ENCODE measurements around the gene RBM17. TPM values are rescaled to one million over a fixed set of nuclear protein-coding genes. Genes with fewer than 3 reads are reported as not detected.
A peak's percentile ranks its signal among the peaks of the same experiment; 100 is the strongest.

RBM17 gene
- total and polyA plus RNA-seq, 10 of the 15 experiments (the other 5 are each of a cell fraction or from before 2014, with no cell fraction given): 28.4 to 181 (median 83.9) TPM

DNA sequence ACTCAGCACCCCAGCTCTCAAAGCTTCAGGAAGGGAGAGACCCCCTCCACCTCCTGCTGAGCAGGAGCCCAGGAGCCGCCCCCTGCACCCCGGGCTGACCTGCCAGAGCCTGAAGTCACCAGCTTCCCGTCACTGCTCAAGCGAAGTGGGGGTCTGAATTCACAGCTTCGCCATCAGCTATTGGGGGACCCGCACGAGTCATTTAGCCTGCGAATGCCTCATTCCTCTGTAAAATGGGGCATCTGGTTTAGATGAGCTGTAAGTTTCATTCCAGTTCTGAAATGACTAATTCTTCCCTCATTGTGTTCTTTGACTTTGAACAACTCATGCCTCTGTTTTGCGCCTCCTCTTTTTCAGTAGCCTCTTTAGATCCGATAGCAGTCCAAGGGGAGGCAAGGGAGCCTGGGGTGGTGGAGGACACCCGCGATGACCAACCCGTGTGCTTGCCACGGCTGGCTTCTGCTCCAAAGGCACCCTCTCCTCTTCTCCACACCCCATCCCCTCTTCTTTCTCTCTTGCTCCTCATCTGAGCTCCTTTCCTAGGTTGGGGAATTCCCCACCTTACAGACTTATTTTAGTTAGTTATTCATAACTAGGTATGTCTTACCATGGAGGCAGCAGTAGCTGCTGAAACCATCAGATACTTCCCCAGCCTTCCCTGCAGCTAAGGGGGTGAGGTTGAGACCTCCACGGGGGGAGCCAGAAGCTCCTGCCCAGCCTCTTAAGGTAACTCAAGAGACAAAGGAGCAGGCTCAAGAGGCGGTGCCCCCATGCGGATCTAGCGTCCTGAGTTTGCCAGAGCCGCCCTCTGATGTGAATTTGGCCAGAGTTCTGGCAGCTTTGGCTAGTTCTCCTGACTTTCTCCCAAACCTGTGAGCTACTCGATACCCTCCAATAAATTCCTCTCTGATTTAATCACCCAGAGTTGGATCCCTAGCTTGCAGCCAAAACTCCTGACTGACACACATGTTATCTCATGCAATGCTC is 47.7 kb downstream of the RBM17 start (continued):
- TF ChIP-seq NR2C1 (IDR thresholded peaks at IDR 0.05) (no peak), SMAD1 (IDR thresholded peaks at IDR 0.05; ENCODE audit: low read depth, partially characterized antibody) (no peak), MXI1 (IDR thresholded peaks at IDR 0.05; ENCODE audit: low read depth, low read length) (no peak), STAT3 (IDR thresholded peaks at IDR 0.05; ENCODE audit: low read depth, low read length) (no peak), ZNF217 (IDR thresholded peaks at IDR 0.05) (no peak), ZNF24 (IDR thresholded peaks at IDR 0.05) (no peak), RUNX3 (IDR thresholded peaks at IDR 0.05; ENCODE audit: low read length) (peak; percentile 77), NFXL1 (IDR thresholded peaks at IDR 0.05; ENCODE audit: borderline replicate concordance) (no peak), SP1 (IDR thresholded peaks at IDR 0.05; ENCODE audit: low read depth, low read length) (no peak), RFX5 (IDR thresholded peaks at IDR 0.05; ENCODE audit: low read depth, low read length) (no peak), NFYA (IDR thresholded peaks at IDR 0.05; ENCODE audit: borderline replicate concordance, low read depth, low read length) (no peak), ZNF622 (IDR thresholded peaks at IDR 0.05) (no peak), CBFB (IDR thresholded peaks at IDR 0.05; ENCODE audit: low read depth) (no peak), PAX5 (IDR thresholded peaks at IDR 0.05; ENCODE audit: borderline replicate concordance, low read depth, low read length) (peak; percentile 8; the same call in 1 of the 2 replicates), FOXM1 (IDR thresholded peaks at IDR 0.05; ENCODE audit: low read depth, low read length) (peak; percentile 72; the same call in 1 of the 2 replicates), PML (IDR thresholded peaks at IDR 0.05; ENCODE audit: low read length) (no peak), EED (IDR thresholded peaks at IDR 0.05; ENCODE audit: low read depth) (peak; percentile 92), POLR2AphosphoS5 (IDR thresholded peaks at IDR 0.05; ENCODE audit: low read length) (no peak), EGR1 (IDR thresholded peaks at IDR 0.05; ENCODE audit: borderline replicate concordance in 1 of 2, low read depth in 2 of 2, low read length in 2 of 2) (no peak)
- TF ChIP-seq, protein P1, sequence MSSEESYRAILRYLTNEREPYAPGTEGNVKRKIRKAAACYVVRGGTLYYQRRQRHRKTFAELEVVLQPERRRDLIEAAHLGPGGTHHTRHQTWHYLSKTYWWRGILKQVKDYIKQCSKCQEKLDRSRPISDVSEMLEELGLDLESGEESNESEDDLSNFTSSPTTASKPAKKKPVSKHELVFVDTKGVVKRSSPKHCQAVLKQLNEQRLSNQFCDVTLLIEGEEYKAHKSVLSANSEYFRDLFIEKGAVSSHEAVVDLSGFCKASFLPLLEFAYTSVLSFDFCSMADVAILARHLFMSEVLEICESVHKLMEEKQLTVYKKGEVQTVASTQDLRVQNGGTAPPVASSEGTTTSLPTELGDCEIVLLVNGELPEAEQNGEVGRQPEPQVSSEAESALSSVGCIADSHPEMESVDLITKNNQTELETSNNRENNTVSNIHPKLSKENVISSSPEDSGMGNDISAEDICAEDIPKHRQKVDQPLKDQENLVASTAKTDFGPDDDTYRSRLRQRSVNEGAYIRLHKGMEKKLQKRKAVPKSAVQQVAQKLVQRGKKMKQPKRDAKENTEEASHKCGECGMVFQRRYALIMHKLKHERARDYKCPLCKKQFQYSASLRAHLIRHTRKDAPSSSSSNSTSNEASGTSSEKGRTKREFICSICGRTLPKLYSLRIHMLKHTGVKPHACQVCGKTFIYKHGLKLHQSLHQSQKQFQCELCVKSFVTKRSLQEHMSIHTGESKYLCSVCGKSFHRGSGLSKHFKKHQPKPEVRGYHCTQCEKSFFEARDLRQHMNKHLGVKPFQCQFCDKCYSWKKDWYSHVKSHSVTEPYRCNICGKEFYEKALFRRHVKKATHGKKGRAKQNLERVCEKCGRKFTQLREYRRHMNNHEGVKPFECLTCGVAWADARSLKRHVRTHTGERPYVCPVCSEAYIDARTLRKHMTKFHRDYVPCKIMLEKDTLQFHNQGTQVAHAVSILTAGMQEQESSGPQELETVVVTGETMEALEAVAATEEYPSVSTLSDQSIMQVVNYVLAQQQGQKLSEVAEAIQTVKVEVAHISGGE (CRISPR knock-in tag; IDR thresholded peaks at IDR 0.05): no peak
- TF ChIP-seq, protein P2, sequence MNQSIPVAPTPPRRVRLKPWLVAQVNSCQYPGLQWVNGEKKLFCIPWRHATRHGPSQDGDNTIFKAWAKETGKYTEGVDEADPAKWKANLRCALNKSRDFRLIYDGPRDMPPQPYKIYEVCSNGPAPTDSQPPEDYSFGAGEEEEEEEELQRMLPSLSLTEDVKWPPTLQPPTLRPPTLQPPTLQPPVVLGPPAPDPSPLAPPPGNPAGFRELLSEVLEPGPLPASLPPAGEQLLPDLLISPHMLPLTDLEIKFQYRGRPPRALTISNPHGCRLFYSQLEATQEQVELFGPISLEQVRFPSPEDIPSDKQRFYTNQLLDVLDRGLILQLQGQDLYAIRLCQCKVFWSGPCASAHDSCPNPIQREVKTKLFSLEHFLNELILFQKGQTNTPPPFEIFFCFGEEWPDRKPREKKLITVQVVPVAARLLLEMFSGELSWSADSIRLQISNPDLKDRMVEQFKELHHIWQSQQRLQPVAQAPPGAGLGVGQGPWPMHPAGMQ (IDR thresholded peaks at IDR 0.05; ENCODE audit: borderline replicate concordance): no peak
- TF ChIP-seq, protein P3, sequence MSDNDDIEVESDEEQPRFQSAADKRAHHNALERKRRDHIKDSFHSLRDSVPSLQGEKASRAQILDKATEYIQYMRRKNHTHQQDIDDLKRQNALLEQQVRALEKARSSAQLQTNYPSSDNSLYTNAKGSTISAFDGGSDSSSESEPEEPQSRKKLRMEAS (IDR thresholded peaks at IDR 0.05; ENCODE audit: low read depth, low read length): no peak
- TF ChIP-seq, protein P4, sequence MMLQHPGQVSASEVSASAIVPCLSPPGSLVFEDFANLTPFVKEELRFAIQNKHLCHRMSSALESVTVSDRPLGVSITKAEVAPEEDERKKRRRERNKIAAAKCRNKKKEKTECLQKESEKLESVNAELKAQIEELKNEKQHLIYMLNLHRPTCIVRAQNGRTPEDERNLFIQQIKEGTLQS (IDR thresholded peaks at IDR 0.05; ENCODE audit: borderline replicate concordance, extremely low read depth, low read depth, low read length): no peak
- TF ChIP-seq, protein P5, sequence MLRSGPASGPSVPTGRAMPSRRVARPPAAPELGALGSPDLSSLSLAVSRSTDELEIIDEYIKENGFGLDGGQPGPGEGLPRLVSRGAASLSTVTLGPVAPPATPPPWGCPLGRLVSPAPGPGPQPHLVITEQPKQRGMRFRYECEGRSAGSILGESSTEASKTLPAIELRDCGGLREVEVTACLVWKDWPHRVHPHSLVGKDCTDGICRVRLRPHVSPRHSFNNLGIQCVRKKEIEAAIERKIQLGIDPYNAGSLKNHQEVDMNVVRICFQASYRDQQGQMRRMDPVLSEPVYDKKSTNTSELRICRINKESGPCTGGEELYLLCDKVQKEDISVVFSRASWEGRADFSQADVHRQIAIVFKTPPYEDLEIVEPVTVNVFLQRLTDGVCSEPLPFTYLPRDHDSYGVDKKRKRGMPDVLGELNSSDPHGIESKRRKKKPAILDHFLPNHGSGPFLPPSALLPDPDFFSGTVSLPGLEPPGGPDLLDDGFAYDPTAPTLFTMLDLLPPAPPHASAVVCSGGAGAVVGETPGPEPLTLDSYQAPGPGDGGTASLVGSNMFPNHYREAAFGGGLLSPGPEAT (IDR thresholded peaks at IDR 0.05; ENCODE audit: low read depth): peak; percentile 89
